HEK293 (cell line): ENCODE results near the gene ZC3H11A.
A peak's percentile ranks its signal among the peaks of the same experiment; 100 is the strongest.

Experiments used
- IKZF3 ChIP-seq: fragments of 450-650 bp; IDR thresholded peaks from 2 replicates; pipeline ENCODE4 v1.5.0; 2018; ENCODE audit warnings: missing biosample characterization, mild to moderate bottlenecking, missing genetic modification characterization, moderate library complexity
- OSR2 ChIP-seq: fragments of 450-650 bp; formaldehyde crosslinking; IDR thresholded peaks from 2 replicates; pipeline ENCODE4 v1.5.1; 2016; ENCODE audit warnings: missing biosample characterization, missing genetic modification characterization
- SETDB1 ChIP-seq: IDR thresholded peaks from one replicate; pipeline ENCODE4 v1.6.1; 2017; ENCODE audit warnings: mild to moderate bottlenecking, low read length, moderate library complexity, mixed read lengths; ENCODE audit not compliant: insufficient read length
- SP2 ChIP-seq: fragments of 450-650 bp; formaldehyde crosslinking; IDR thresholded peaks from 2 replicates; pipeline ENCODE4 v1.5.1; 2016; ENCODE audit warnings: missing biosample characterization, missing genetic modification characterization
- ZEB2 ChIP-seq: fragments of 450-650 bp; formaldehyde crosslinking; IDR thresholded peaks from 2 replicates; pipeline ENCODE4 v1.5.1; 2016; ENCODE audit warnings: missing biosample characterization, missing genetic modification characterization
- ZFP41 ChIP-seq: fragments of 450-650 bp; formaldehyde crosslinking; IDR thresholded peaks from 2 replicates; pipeline ENCODE4 v1.5.1; 2016; ENCODE audit warnings: missing biosample characterization, missing genetic modification characterization, borderline replicate concordance
- ZNF132 ChIP-seq: fragments of 450-650 bp; formaldehyde crosslinking; IDR thresholded peaks from 2 replicates; pipeline ENCODE4 v1.5.1; 2017; ENCODE audit warnings: missing biosample characterization, missing genetic modification characterization, borderline replicate concordance
- ZNF174 ChIP-seq: fragments of 450-650 bp; formaldehyde crosslinking; IDR thresholded peaks from 2 replicates; pipeline ENCODE4 v1.5.0; 2017; ENCODE audit warnings: missing biosample characterization, mild to moderate bottlenecking, missing genetic modification characterization
- ZNF19 ChIP-seq: fragments of 450-650 bp; formaldehyde crosslinking; IDR thresholded peaks from 2 replicates; pipeline ENCODE4; 2016; ENCODE audit warnings: missing biosample characterization, missing genetic modification characterization, low read depth
- ZNF2 ChIP-seq: fragments of 450-650 bp; formaldehyde crosslinking; IDR thresholded peaks from 2 replicates; pipeline ENCODE4 v1.5.1; 2016; ENCODE audit warnings: missing biosample characterization, missing genetic modification characterization
- ZNF211 ChIP-seq: fragments of 450-650 bp; formaldehyde crosslinking; IDR thresholded peaks from 2 replicates; pipeline ENCODE4 v1.5.1; 2016; ENCODE audit warnings: low read depth, missing biosample characterization, missing genetic modification characterization
- ZNF214 ChIP-seq: fragments of 450-650 bp; formaldehyde crosslinking; IDR thresholded peaks from 2 replicates; pipeline ENCODE4 v1.5.1; 2017; ENCODE audit warnings: missing biosample characterization, mild to moderate bottlenecking, missing genetic modification characterization, borderline replicate concordance
- ZNF23 ChIP-seq: fragments of 450-650 bp; formaldehyde crosslinking; IDR thresholded peaks from 2 replicates; pipeline ENCODE4 v1.5.1; 2016; ENCODE audit warnings: missing biosample characterization, missing genetic modification characterization, borderline replicate concordance
- ZNF266 ChIP-seq: fragments of 450-650 bp; formaldehyde crosslinking; IDR thresholded peaks from 2 replicates; pipeline ENCODE4 v1.5.1; 2016; ENCODE audit warnings: missing biosample characterization, missing genetic modification characterization, low read depth
- ZNF324 ChIP-seq: fragments of 450-650 bp; formaldehyde crosslinking; IDR thresholded peaks from 2 replicates; pipeline ENCODE4 v1.5.1; 2016; ENCODE audit warnings: missing biosample characterization, missing genetic modification characterization
- ZNF37A ChIP-seq: fragments of 450-650 bp; IDR thresholded peaks from 2 replicates; pipeline ENCODE4 v1.5.1; 2018; ENCODE audit warnings: missing biosample characterization, missing genetic modification characterization
- ZNF473 ChIP-seq: fragments of 450-650 bp; formaldehyde crosslinking; IDR thresholded peaks from 2 replicates; pipeline ENCODE4 v1.5.1; 2017; ENCODE audit warnings: missing biosample characterization, missing genetic modification characterization
- ZNF544 ChIP-seq: fragments of 450-650 bp; formaldehyde crosslinking; IDR thresholded peaks from 2 replicates; pipeline ENCODE4 v1.5.0; 2017; ENCODE audit warnings: missing biosample characterization, missing genetic modification characterization
- ZNF555 ChIP-seq: fragments of 450-650 bp; formaldehyde crosslinking; conservative IDR thresholded peaks from 2 replicates; pipeline ENCODE4 v1.5.1; 2017; ENCODE audit warnings: missing biosample characterization, mild to moderate bottlenecking, missing genetic modification characterization, inconsistent platforms
- ZNF596 ChIP-seq: fragments of 450-650 bp; IDR thresholded peaks from 2 replicates; pipeline ENCODE4 v1.5.0; 2018; ENCODE audit warnings: missing biosample characterization, mild to moderate bottlenecking, missing genetic modification characterization, moderate library complexity
- ZNF624 ChIP-seq: fragments of 450-650 bp; formaldehyde crosslinking; IDR thresholded peaks from 2 replicates; pipeline ENCODE4 v1.5.1; 2017; ENCODE audit warnings: missing biosample characterization, missing genetic modification characterization
- ZNF626 ChIP-seq: fragments of 450-650 bp; sonication (Bioruptor Pico); formaldehyde crosslinking; IDR thresholded peaks from 2 replicates; pipeline ENCODE4 v1.5.1; 2018; ENCODE audit warnings: missing biosample characterization, missing genetic modification characterization, inconsistent platforms
- ZNF654 ChIP-seq: fragments of 450-650 bp; formaldehyde crosslinking; IDR thresholded peaks from 2 replicates; pipeline ENCODE4 v1.5.1; 2016; ENCODE audit warnings: low read depth, missing biosample characterization, missing genetic modification characterization
- ZNF664 ChIP-seq: fragments of 450-650 bp; formaldehyde crosslinking; IDR thresholded peaks from 2 replicates; pipeline ENCODE4 v1.5.1; 2016; ENCODE audit warnings: missing biosample characterization, missing genetic modification characterization
- ZSCAN23 ChIP-seq: fragments of 450-650 bp; formaldehyde crosslinking; IDR thresholded peaks from 2 replicates; pipeline ENCODE4 v1.5.1; 2016; ENCODE audit warnings: missing biosample characterization, missing genetic modification characterization
- TF ChIP-seq, protein P1 (sequence below): fragments of 450-650 bp; formaldehyde crosslinking; IDR thresholded peaks from 2 replicates; pipeline ENCODE4 v1.5.1; 2016; ENCODE audit warnings: missing biosample characterization, missing genetic modification characterization, borderline replicate concordance
- TF ChIP-seq, protein P2 (sequence below): fragments of 450-650 bp; formaldehyde crosslinking; conservative IDR thresholded peaks from 2 replicates; pipeline ENCODE4 v1.5.1; 2016; ENCODE audit warnings: low read depth, missing biosample characterization, missing genetic modification characterization
- TF ChIP-seq, protein P3 (sequence below): IDR thresholded peaks from 2 replicates; pipeline ENCODE4 v1.6.1; 2011; ENCODE audit warnings: mild to moderate bottlenecking, low read depth, low read length, borderline replicate concordance
- TF ChIP-seq, protein P4 (sequence below): fragments of 450-650 bp; formaldehyde crosslinking; IDR thresholded peaks from 2 replicates; pipeline ENCODE4 v1.5.0; 2017; ENCODE audit warnings: missing biosample characterization, missing genetic modification characterization, borderline replicate concordance

Gene ZC3H11A

DNA sequence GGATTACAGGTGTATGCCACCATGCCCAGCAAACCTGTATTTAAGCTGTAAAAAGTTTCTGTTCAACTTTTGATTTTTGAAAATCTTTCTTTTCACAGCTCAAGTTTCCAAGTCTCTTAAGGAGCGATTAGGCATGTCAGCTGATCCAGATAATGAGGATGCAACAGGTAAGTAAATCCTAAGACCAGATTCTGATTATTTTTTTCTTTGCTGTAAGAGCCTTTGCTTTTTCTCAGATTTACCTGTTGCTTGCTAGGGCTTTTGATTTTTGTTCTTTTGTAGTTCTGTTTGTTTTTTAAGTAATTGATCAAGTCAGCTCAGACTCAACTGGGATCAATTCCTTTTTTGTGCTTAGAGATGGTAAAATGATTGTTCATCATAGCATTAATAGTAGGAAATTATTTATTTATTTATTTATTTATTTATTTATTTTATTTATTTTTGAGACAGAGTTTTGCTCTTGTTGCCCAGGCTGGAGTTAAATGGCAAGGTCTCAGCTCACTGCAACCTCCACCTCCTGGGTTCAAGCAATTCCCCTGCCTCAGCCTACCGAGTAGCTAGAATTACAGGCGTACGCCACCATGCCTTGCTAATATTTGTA is 44.9 kb downstream of the ZC3H11A start (continued):
- TF ChIP-seq OSR2 (no peak), ZNF624 (no peak), ZNF174 (tag by site-specific recombination) (no peak), SETDB1 (no peak), ZNF211 (tag by site-specific recombination) (no peak), ZNF214 (tag by site-specific recombination) (no peak), ZNF132 (tag by site-specific recombination) (no peak), ZNF266 (tag by site-specific recombination) (no peak), SP2 (no peak), ZSCAN23 (tag by site-specific recombination) (no peak), ZNF2 (no peak), ZFP41 (tag by site-specific recombination) (no peak), ZNF473 (tag by site-specific recombination) (no peak), ZNF324 (no peak), ZEB2 (tag by site-specific recombination) (no peak), ZNF664 (tag by site-specific recombination) (no peak), IKZF3 (tag by site-specific recombination) (no peak), ZNF555 (peak; percentile 61), ZNF544 (tag by site-specific recombination) (no peak), ZNF23 (tag by site-specific recombination) (no peak), ZNF626 (tag by site-specific recombination) (no peak), ZNF19 (tag by site-specific recombination) (no peak), ZNF596 (tag by site-specific recombination) (no peak), ZNF37A (no peak), ZNF654 (tag by site-specific recombination) (peak; percentile 22; the same call in 1 of the 2 replicates)
- TF ChIP-seq, protein P1, sequence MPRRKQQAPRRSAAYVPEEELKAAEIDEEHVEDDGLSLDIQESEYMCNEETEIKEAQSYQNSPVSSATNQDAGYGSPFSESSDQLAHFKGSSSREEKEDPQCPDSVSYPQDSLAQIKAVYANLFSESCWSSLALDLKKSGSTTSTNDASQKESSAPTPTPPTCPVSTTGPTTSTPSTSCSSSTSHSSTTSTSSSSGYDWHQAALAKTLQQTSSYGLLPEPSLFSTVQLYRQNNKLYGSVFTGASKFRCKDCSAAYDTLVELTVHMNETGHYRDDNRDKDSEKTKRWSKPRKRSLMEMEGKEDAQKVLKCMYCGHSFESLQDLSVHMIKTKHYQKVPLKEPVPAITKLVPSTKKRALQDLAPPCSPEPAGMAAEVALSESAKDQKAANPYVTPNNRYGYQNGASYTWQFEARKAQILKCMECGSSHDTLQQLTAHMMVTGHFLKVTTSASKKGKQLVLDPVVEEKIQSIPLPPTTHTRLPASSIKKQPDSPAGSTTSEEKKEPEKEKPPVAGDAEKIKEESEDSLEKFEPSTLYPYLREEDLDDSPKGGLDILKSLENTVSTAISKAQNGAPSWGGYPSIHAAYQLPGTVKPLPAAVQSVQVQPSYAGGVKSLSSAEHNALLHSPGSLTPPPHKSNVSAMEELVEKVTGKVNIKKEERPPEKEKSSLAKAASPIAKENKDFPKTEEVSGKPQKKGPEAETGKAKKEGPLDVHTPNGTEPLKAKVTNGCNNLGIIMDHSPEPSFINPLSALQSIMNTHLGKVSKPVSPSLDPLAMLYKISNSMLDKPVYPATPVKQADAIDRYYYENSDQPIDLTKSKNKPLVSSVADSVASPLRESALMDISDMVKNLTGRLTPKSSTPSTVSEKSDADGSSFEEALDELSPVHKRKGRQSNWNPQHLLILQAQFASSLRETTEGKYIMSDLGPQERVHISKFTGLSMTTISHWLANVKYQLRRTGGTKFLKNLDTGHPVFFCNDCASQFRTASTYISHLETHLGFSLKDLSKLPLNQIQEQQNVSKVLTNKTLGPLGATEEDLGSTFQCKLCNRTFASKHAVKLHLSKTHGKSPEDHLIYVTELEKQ (tag by site-specific recombination) = no peak
- TF ChIP-seq, protein P2, sequence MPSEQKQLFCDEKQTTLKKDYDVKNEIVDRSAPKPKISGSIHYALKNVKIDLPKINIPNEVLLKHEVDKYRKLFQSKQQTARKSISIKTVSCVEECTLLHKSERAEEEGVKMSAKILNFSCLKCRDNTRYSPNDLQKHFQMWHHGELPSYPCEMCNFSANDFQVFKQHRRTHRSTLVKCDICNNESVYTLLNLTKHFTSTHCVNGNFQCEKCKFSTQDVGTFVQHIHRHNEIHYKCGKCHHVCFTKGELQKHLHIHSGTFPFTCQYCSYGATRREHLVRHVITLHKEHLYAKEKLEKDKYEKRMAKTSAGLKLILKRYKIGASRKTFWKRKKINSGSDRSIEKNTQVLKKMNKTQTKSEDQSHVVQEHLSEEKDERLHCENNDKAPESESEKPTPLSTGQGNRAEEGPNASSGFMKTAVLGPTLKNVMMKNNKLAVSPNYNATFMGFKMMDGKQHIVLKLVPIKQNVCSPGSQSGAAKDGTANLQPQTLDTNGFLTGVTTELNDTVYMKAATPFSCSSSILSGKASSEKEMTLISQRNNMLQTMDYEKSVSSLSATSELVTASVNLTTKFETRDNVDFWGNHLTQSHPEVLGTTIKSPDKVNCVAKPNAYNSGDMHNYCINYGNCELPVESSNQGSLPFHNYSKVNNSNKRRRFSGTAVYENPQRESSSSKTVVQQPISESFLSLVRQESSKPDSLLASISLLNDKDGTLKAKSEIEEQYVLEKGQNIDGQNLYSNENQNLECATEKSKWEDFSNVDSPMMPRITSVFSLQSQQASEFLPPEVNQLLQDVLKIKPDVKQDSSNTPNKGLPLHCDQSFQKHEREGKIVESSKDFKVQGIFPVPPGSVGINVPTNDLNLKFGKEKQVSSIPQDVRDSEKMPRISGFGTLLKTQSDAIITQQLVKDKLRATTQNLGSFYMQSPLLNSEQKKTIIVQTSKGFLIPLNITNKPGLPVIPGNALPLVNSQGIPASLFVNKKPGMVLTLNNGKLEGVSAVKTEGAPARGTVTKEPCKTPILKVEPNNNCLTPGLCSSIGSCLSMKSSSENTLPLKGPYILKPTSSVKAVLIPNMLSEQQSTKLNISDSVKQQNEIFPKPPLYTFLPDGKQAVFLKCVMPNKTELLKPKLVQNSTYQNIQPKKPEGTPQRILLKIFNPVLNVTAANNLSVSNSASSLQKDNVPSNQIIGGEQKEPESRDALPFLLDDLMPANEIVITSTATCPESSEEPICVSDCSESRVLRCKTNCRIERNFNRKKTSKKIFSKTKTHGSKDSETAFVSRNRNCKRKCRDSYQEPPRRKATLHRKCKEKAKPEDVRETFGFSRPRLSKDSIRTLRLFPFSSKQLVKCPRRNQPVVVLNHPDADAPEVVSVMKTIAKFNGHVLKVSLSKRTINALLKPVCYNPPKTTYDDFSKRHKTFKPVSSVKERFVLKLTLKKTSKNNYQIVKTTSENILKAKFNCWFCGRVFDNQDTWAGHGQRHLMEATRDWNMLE = peak; percentile 79
- TF ChIP-seq, protein P3, sequence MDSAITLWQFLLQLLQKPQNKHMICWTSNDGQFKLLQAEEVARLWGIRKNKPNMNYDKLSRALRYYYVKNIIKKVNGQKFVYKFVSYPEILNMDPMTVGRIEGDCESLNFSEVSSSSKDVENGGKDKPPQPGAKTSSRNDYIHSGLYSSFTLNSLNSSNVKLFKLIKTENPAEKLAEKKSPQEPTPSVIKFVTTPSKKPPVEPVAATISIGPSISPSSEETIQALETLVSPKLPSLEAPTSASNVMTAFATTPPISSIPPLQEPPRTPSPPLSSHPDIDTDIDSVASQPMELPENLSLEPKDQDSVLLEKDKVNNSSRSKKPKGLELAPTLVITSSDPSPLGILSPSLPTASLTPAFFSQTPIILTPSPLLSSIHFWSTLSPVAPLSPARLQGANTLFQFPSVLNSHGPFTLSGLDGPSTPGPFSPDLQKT = no peak
- TF ChIP-seq, protein P4, sequence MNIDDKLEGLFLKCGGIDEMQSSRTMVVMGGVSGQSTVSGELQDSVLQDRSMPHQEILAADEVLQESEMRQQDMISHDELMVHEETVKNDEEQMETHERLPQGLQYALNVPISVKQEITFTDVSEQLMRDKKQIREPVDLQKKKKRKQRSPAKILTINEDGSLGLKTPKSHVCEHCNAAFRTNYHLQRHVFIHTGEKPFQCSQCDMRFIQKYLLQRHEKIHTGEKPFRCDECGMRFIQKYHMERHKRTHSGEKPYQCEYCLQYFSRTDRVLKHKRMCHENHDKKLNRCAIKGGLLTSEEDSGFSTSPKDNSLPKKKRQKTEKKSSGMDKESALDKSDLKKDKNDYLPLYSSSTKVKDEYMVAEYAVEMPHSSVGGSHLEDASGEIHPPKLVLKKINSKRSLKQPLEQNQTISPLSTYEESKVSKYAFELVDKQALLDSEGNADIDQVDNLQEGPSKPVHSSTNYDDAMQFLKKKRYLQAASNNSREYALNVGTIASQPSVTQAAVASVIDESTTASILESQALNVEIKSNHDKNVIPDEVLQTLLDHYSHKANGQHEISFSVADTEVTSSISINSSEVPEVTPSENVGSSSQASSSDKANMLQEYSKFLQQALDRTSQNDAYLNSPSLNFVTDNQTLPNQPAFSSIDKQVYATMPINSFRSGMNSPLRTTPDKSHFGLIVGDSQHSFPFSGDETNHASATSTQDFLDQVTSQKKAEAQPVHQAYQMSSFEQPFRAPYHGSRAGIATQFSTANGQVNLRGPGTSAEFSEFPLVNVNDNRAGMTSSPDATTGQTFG = no peak
